ENCODE measurements around the gene KRT74.

DNA sequence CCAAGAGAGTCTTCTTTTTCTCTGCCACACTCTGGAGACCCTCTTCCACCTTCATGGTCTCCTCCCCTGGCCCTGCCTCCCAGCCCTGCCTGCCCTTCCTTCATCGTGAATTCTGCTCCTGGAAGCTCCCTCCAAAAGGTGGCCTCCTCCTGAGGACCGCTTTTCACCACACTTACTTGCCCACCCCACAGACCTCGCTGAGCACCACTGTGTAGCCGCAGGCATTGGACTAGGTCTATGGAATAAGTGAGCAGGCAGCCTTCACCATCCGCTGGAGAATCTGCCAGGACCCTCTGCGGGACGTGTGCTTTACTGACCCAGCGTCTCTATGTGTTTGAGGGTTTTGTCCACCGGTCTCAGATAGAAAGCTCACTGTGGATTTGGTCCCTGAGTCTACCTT is 43.8 kb downstream of the KRT74 start:
- no peak for TF ChIP-seq EZH2 (IDR thresholded peaks at IDR 0.05; ENCODE audit: low read length)
- TF ChIP-seq, protein P1, sequence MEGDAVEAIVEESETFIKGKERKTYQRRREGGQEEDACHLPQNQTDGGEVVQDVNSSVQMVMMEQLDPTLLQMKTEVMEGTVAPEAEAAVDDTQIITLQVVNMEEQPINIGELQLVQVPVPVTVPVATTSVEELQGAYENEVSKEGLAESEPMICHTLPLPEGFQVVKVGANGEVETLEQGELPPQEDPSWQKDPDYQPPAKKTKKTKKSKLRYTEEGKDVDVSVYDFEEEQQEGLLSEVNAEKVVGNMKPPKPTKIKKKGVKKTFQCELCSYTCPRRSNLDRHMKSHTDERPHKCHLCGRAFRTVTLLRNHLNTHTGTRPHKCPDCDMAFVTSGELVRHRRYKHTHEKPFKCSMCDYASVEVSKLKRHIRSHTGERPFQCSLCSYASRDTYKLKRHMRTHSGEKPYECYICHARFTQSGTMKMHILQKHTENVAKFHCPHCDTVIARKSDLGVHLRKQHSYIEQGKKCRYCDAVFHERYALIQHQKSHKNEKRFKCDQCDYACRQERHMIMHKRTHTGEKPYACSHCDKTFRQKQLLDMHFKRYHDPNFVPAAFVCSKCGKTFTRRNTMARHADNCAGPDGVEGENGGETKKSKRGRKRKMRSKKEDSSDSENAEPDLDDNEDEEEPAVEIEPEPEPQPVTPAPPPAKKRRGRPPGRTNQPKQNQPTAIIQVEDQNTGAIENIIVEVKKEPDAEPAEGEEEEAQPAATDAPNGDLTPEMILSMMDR (optimal IDR thresholded peaks at IDR 0.05 in 1 of 3, IDR thresholded peaks at IDR 0.05 in 1 of 3, conservative IDR thresholded peaks at IDR 0.05 in 1 of 3; ENCODE audit: extremely low read depth in 1 of 3, insufficient read depth in 2 of 3, low read length in 3 of 3), result no peak
